Neural crest cell (in vitro differentiated cells): ENCODE data around the gene KLHL8. TPM values are rescaled to one million over a fixed set of nuclear protein-coding genes. Genes with fewer than 3 reads are reported as not detected.

ENCODE experiments used
- DNase-seq: peaks from one replicate; pipeline ENCODE4 v3.0.0; 2021; ENCODE audit warnings: low read depth, mixed read lengths, low spot score
- H3K27ac Mint-ChIP-seq: one replicate; pipeline ENCODE4 v1.8.0; 2021; ENCODE audit warnings: mild to moderate bottlenecking, mixed read lengths; ENCODE audit not compliant: unreplicated experiment
- H3K27me3 Mint-ChIP-seq: 2 replicates; pipeline ENCODE4 v1.8.0; 2021; ENCODE audit warnings: low read depth, mild to moderate bottlenecking, mixed read lengths
- H3K36me3 Mint-ChIP-seq: 2 replicates; pipeline ENCODE4 v1.8.0; 2021; ENCODE audit warnings: low read depth, mild to moderate bottlenecking, mixed read lengths
- H3K4me1 Mint-ChIP-seq: 2 replicates; pipeline ENCODE4 v1.8.0; 2021; ENCODE audit warnings: mixed read lengths
- H3K4me3 Mint-ChIP-seq: one replicate; pipeline ENCODE4 v1.8.0; 2021; ENCODE audit warnings: mild to moderate bottlenecking, mixed read lengths
- H3K9me3 Mint-ChIP-seq: 2 replicates; pipeline ENCODE4 v1.8.0; 2021; ENCODE audit warnings: mixed read lengths
- CTCF ChIP-seq: fragments of 200-600 bp; sonication (generic); conservative IDR thresholded peaks from 2 replicates; pipeline ENCODE4 v1.5.0; 2021; ENCODE audit warnings: antibody characterized with exemption, mild to moderate bottlenecking
- long read RNA-seq: library from polyadenylated mRNA; unstranded; transcript quantifications from one replicate; pipeline ENCODE4 v2.0.0, GENCODE V29; 2020
- total RNA-seq: library from RNA; stranded (reverse); gene quantifications from 2 replicates; pipeline ENCODE4 v1.2.1, GENCODE V29; 2021

The KLHL8 gene
- total RNA-seq: 18.6 and 18.9 TPM in 2 replicates
- long read RNA-seq, full-length matches to known transcripts: 15 of 28 reads
- long read RNA-seq, partial matches to known transcripts: 9 of 28 reads
- long read RNA-seq, other reads (novel, unspliced or antisense): 4 of 28 reads

- no peaks in the 10 kb centered on the region for H3K9me3 Mint-ChIP-seq
- H3K36me3 Mint-ChIP-seq: no peaks in the 10 kb centered on the region
- H3K4me3 Mint-ChIP-seq: peak within 1 kb of the TSS; percentile 95
- H3K27me3 Mint-ChIP-seq: peaks cover 3% of the 10 kb centered on the region
- H3K27ac Mint-ChIP-seq: peak within 1 kb of the TSS; percentile 98
- peaks cover 19% of the 10 kb centered on the region for H3K4me1 Mint-ChIP-seq
- DNase-seq: peak; percentile 79
- no peak for TF ChIP-seq CTCF
Measured at GRCh38 chr4:87220094-87220822, at the start of gene KLHL8. Gene KLHL8, minus strand, starts transcription at chr4:87220618. Its CDS starts 25,079 bp downstream, at chr4:87195539.

- Mint-ChIP-seq H3K27me3 (no peaks in the 10 kb centered on the region), H3K4me1 (peaks cover 25% of the 10 kb centered on the region), H3K4me3 (no peak overlapping the region), H3K27ac (no peak overlapping the region), H3K36me3 (no peaks in the 10 kb centered on the region), H3K9me3 (peaks cover 2% of the 10 kb centered on the region)
- DNase-seq: peak; percentile 8
- peak; percentile 67 for TF ChIP-seq CTCF
Measured at GRCh38 chr4:87270144-87270543, 49.7 kb upstream of the KLHL8 start.

GRCh38 chr4:87268411-87268810, 48.0 kb upstream of the KLHL8 start:
- H3K4me3 Mint-ChIP-seq: peak overlapping the region; percentile 3
- no peaks in the 10 kb centered on the region for H3K9me3 Mint-ChIP-seq
- H3K36me3 Mint-ChIP-seq: peaks cover 4% of the 10 kb centered on the region
- peak overlapping the region; percentile 2 for H3K27ac Mint-ChIP-seq
- no peak for TF ChIP-seq CTCF
- no peak for DNase-seq
- peaks cover 25% of the 10 kb centered on the region for H3K4me1 Mint-ChIP-seq
- H3K27me3 Mint-ChIP-seq: peaks cover 3% of the 10 kb centered on the region

GRCh38 chr4:87266986-87267385, 46.6 kb upstream of the KLHL8 start:
- Mint-ChIP-seq H3K4me1 (peaks cover 25% of the 10 kb centered on the region), H3K4me3 (no peak overlapping the region), H3K27me3 (peaks cover 3% of the 10 kb centered on the region), H3K9me3 (peaks cover 4% of the 10 kb centered on the region), H3K36me3 (peaks cover 4% of the 10 kb centered on the region), H3K27ac (no peak overlapping the region)
- DNase-seq: no peak
- no peak for TF ChIP-seq CTCF

GRCh38 chr4:87262886-87263285, 42.5 kb upstream of the KLHL8 start:
- peaks cover 4% of the 10 kb centered on the region for H3K36me3 Mint-ChIP-seq
- peaks cover 4% of the 10 kb centered on the region for H3K9me3 Mint-ChIP-seq
- no peak overlapping the region for H3K4me3 Mint-ChIP-seq
- H3K4me1 Mint-ChIP-seq: peaks cover 4% of the 10 kb centered on the region
- no peak overlapping the region for H3K27ac Mint-ChIP-seq
- peaks cover 3% of the 10 kb centered on the region for H3K27me3 Mint-ChIP-seq
- DNase-seq: no peak
- no peak for TF ChIP-seq CTCF
